Measurements from ENCODE around the gene MAMSTR.
"Not testable (repeated sequence)": the region's sequence is repeated elsewhere in the genome, so short reads cannot be mapped to it uniquely, and the experiment has no call there.

- not testable (repeated sequence) for TF ChIP-seq EZH2 (IDR thresholded peaks at IDR 0.05; ENCODE audit: insufficient read depth, poor library complexity, severe bottlenecking); EZH2phosphoT487 (IDR thresholded peaks at IDR 0.05; ENCODE audit: insufficient read depth, low read depth)
Measured at GRCh38 chr19:48693629-48694028, 25.9 kb downstream of the MAMSTR start.

Data from GM23248 (cell line).